Caco-2 (cell line): ENCODE data around the gene FAHD1. TPM values are rescaled to one million over a fixed set of nuclear protein-coding genes. Genes with fewer than 3 reads are reported as not detected.

Experiments
- BruUV-seq: library from RNA; stranded (reverse); fragments of 400-500 nt; replicated peaks from 2 replicates; lab custom pipeline; 2021; lab: Mats Ljungman, UMichigan
- CTCF ChIA-PET: fragments of 300-600 bp; sonication (Branson Sonifier 250); formaldehyde crosslinking; loops from one replicate; lab custom pipeline; 2022; ENCODE audit warnings: antibody characterized with exemption; lab: Charles Lee
- POLR2A ChIA-PET: fragments of 300-600 bp; sonication (Branson Sonifier 250); formaldehyde crosslinking; loops from one replicate; lab custom pipeline; 2022; ENCODE audit warnings: antibody characterized with exemption; lab: Charles Lee
- DNase-seq, 2 experiments: peaks; one replicate each; pipeline versions ENCODE4 v3.0.0 to v3.0.0-alpha.2; 2020 to 2022
- H3K27me3 ChIP-seq: replicated peaks from 2 replicates; pipeline ENCODE4 v1.6.0; 2011; ENCODE audit warnings: low read length; ENCODE audit not compliant: control insufficient read depth, insufficient read depth
- H3K36me3 ChIP-seq: 2 replicates; pipeline ENCODE4 v1.5.1; 2011; ENCODE audit warnings: low read length; ENCODE audit not compliant: control insufficient read depth, insufficient read depth
- H3K4me1 ChIP-seq: fragments of 250-450 bp; sonication (Bioruptor Pico); 2 replicates; pipeline ENCODE4 v1.5.1; 2020; ENCODE audit warnings: mild to moderate bottlenecking
- H3K4me3 ChIP-seq: 2 replicates; pipeline ENCODE4 v1.5.1; 2011; ENCODE audit warnings: low read depth, mild to moderate bottlenecking, control low read depth, low read length
- H3K9me3 ChIP-seq: fragments of 250-450 bp; sonication (Bioruptor Pico); 2 replicates; pipeline ENCODE4 v1.5.1; 2020; ENCODE audit warnings: mild to moderate bottlenecking, moderate library complexity
- H3K27ac Mint-ChIP-seq: one replicate; pipeline ENCODE4 v1.8.0; 2022; ENCODE audit warnings: mixed read lengths; ENCODE audit not compliant: unreplicated experiment
- H3K27me3 Mint-ChIP-seq: one replicate; pipeline ENCODE4 v1.8.0; 2022; ENCODE audit warnings: mixed read lengths; ENCODE audit not compliant: insufficient read depth, unreplicated experiment
- H3K36me3 Mint-ChIP-seq: one replicate; pipeline ENCODE4 v1.8.0; 2022; ENCODE audit warnings: mild to moderate bottlenecking, mixed read lengths; ENCODE audit not compliant: insufficient read depth, unreplicated experiment
- H3K4me1 Mint-ChIP-seq: one replicate; pipeline ENCODE4 v1.8.0; 2022; ENCODE audit warnings: low read depth, mixed read lengths; ENCODE audit not compliant: unreplicated experiment
- H3K4me3 Mint-ChIP-seq: one replicate; pipeline ENCODE4 v1.8.0; 2022; ENCODE audit warnings: mild to moderate bottlenecking, moderate library complexity, mixed read lengths; ENCODE audit not compliant: unreplicated experiment
- H3K9me3 Mint-ChIP-seq: one replicate; pipeline ENCODE4 v1.8.0; 2022; ENCODE audit warnings: mixed read lengths; ENCODE audit not compliant: unreplicated experiment
- intact Hi-C: fragments of 100-400 bp; cut with micrococcal nuclease; formaldehyde crosslinking; loops from one replicate; pipeline ENCODE4 v1.10.0; 2022; ENCODE audit not compliant: unreplicated experiment
- total RNA-seq: library from RNA; stranded (reverse); gene quantifications from 2 replicates; pipeline ENCODE4 v1.2.3, GENCODE V29; 2022
- TF ChIP-seq, protein P1 (sequence below), 2 experiments: fragments of 200-600 bp in 1 of 2; IDR thresholded peaks; 1 replicate in 1 of 2; 2 replicates in 1 of 2; pipeline versions ENCODE4 v1.5.1 to v1.8.0; 2011 to 2022; ENCODE audit warnings: antibody characterized with exemption in 1 of 2, control low read depth in 1 of 2, inconsistent platforms in 1 of 2, low read depth in 1 of 2, low read length in 1 of 2, mild to moderate bottlenecking in 1 of 2, moderate library complexity in 1 of 2; ENCODE audit not compliant: insufficient read depth in 1 of 2, severe bottlenecking in 1 of 2, unreplicated experiment in 1 of 2

The FAHD1 gene
- total RNA-seq, 1 experiment from 2014 or later = 16.5 TPM

DNA sequence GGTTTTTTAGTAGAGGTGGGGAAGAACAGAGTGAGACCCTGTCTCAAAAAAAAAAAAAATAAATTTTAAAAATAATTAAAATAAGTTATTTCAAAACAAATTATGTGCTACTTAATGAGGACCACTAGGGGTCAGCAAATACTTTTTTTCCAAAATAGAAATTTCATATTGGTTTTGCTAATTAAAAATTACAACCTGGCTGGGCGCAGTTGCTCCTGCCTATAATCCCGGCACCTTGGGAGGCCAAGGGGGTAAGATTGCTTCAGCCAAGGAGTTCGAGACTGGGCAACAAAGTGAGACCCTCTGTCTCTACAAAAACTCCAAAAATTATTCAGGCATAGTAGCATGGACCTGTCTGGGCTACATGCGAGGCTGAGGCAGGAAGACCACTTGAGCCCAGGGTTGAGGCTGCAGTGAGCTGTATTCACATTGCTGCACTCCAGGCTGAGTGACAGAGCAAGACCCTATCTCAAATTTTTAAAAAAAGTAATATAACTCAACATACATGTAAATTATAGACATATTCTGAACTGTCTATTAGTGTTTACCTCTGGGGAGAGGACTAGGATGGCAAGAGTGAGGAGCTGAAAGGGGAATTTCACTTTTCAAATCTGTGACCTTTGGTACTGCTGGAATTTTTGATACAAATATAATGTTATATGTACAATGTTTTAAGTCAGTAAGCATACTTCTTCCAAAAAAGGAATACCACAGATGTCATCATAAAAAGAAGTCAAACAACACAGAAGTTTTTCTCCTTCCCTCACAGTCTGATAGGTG, 36.9 kb downstream of the FAHD1 start:
- Mint-ChIP-seq H3K27ac (no peak overlapping the region), H3K36me3 (no peaks in the 10 kb centered on the region), H3K27me3 (peaks cover 5% of the 10 kb centered on the region), H3K4me3 (no peak overlapping the region), H3K4me1 (no peaks in the 10 kb centered on the region), H3K9me3 (no peaks in the 10 kb centered on the region)
- Histone ChIP-seq H3K9me3 (no peaks in the 10 kb centered on the region), H3K4me1 (no peaks in the 10 kb centered on the region), H3K36me3 (no peaks in the 10 kb centered on the region), H3K4me3 (no peak overlapping the region), H3K27me3 (no peaks in the 10 kb centered on the region)
- BruUV-seq = no TSS peak
- intact Hi-C loops = loop anchor here (1.0 kb wide), 1 partner anchor 65 kb away; no protein-coding TSS in a partner anchor
- TF ChIP-seq, protein P1, sequence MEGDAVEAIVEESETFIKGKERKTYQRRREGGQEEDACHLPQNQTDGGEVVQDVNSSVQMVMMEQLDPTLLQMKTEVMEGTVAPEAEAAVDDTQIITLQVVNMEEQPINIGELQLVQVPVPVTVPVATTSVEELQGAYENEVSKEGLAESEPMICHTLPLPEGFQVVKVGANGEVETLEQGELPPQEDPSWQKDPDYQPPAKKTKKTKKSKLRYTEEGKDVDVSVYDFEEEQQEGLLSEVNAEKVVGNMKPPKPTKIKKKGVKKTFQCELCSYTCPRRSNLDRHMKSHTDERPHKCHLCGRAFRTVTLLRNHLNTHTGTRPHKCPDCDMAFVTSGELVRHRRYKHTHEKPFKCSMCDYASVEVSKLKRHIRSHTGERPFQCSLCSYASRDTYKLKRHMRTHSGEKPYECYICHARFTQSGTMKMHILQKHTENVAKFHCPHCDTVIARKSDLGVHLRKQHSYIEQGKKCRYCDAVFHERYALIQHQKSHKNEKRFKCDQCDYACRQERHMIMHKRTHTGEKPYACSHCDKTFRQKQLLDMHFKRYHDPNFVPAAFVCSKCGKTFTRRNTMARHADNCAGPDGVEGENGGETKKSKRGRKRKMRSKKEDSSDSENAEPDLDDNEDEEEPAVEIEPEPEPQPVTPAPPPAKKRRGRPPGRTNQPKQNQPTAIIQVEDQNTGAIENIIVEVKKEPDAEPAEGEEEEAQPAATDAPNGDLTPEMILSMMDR (IDR thresholded peaks at IDR 0.05; ENCODE audit: insufficient read depth in 1 of 2, low read depth in 1 of 2, low read length in 1 of 2, severe bottlenecking in 1 of 2, unreplicated experiment in 1 of 2) = peak; percentile 51 to 52
- ChIA-PET POLR2A (interaction anchor here (1.0 kb wide), 1 partner anchor 101 kb away, joined by 3 read pairs; the partner anchor contains the start of gene RPS2), CTCF (interaction anchor here (0.6 to 1.1 kb wide), 2 partner anchors 69 to 81 kb away, joined by 3 to 8 read pairs; no protein-coding TSS in a partner anchor)
- no peak for DNase-seq

DNA sequence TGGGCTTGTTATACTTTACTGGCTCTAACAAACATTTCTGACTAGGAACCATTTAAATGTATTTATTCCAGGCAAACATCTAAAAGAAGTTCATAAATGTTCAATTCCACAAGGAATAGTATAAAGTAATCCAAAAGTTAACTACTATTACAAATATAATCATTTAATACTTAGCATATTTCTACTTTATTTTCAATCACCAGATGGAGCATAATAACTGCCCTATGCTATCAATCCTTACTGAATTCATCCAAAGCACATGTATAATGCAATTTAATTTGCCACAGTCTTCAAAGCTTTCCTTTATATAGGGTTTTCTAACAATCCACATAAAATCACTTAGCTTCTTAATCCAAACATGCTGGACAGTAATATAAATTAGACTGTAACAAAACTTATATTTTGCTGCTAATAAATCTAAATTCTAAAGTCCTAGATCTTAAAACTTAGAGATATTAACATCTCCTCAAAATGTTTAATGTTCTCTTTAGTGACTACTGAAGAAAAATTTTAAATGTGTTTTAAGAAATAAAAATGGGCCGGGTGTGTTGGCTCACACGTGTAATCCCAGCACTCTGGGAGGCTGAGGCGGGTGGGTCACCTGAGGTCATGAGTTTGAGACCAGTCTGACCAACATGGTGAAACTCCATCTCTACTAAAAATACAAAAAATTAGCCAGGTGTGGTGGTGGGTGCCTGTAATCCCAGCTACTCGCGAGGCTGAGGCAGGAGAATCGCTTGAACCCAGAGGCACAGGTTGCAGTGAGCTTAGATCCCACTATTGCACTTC, 39.1 kb downstream of the FAHD1 start:
- POLR2A ChIA-PET = no interaction called here
- Histone ChIP-seq H3K36me3 (no peaks in the 10 kb centered on the region), H3K4me3 (no peak overlapping the region), H3K27me3 (no peaks in the 10 kb centered on the region), H3K4me1 (no peaks in the 10 kb centered on the region; the same call in 1 of the 2 replicates), H3K9me3 (no peaks in the 10 kb centered on the region)
- Mint-ChIP-seq H3K36me3 (no peaks in the 10 kb centered on the region), H3K27ac (no peak overlapping the region), H3K4me1 (peaks cover 7% of the 10 kb centered on the region), H3K9me3 (no peaks in the 10 kb centered on the region), H3K4me3 (no peak overlapping the region), H3K27me3 (no peaks in the 10 kb centered on the region)
- no TSS peak for BruUV-seq
- no peak for DNase-seq
- TF ChIP-seq, protein P1 (IDR thresholded peaks at IDR 0.05; ENCODE audit: insufficient read depth in 1 of 2, low read depth in 1 of 2, low read length in 1 of 2, severe bottlenecking in 1 of 2, unreplicated experiment in 1 of 2) = no peak
- intact Hi-C loops = no loop called here
- CTCF ChIA-PET = no interaction called here

DNA sequence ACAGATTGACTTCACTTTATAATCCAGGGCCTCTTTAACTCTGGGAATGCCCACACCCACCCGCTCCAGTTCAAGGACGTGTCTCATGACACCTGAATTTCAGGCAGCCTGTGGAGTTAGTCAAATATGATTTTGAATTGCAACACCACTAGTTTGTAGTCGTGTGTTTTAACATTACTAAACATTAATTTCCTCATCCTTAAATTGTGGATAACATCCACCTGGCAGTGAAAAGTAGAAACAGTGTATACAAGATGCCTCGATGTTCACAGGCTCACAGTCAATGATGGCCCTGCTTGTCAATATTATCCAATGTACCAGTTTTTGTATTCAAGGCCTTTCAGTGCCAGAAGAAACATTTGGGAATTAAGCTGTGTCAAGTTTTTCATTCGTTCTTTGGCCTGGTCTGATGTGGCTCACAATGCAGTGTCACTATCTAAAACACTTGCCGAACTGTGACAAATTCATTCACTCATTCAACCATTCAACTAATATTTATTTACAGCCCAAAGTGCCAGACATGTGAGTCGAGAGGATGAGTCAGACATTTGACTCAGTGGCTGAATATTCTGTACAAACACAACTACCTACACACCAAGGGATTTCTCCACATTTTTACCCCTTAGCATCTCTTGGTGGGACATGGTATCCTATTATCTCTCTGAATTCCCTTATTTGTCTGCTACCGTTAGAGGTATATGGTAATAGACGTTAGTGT, 43.5 kb downstream of the FAHD1 start:
- Mint-ChIP-seq H3K27me3 (no peaks in the 10 kb centered on the region), H3K4me1 (peaks cover 7% of the 10 kb centered on the region), H3K4me3 (no peak overlapping the region), H3K36me3 (peaks cover 5% of the 10 kb centered on the region), H3K27ac (no peak overlapping the region), H3K9me3 (no peaks in the 10 kb centered on the region)
- no peak for DNase-seq
- BruUV-seq = no TSS peak
- H3K4me3 ChIP-seq = no peak overlapping the region
- H3K27me3 ChIP-seq = no peaks in the 10 kb centered on the region
- TF ChIP-seq, protein P1 (IDR thresholded peaks at IDR 0.05; ENCODE audit: insufficient read depth in 1 of 2, low read depth in 1 of 2, low read length in 1 of 2, severe bottlenecking in 1 of 2, unreplicated experiment in 1 of 2) = no peak
- no peaks in the 10 kb centered on the region for H3K36me3 ChIP-seq
- ChIA-PET POLR2A (no interaction called here), CTCF (no interaction called here)
- intact Hi-C loops = no loop called here
- no peaks in the 10 kb centered on the region for H3K9me3 ChIP-seq
- no peaks in the 10 kb centered on the region; the same call in 1 of the 2 replicates for H3K4me1 ChIP-seq
